ENCODE results near the gene LAMA2. TPM values are rescaled to one million over a fixed set of nuclear protein-coding genes. Genes with fewer than 3 reads are reported as not detected.

Gene LAMA2
- total and polyA plus RNA-seq, 2 of the 8 experiments (the other 6 are each of a cell fraction or from before 2014, with no cell fraction given) = 1.3 to 3.8 TPM

GRCh38 chr6:129188306-129188705 is 305.4 kb downstream of the LAMA2 start (continued):
- TF ChIP-seq CHD7 (IDR thresholded peaks at IDR 0.05; ENCODE audit: insufficient replicate concordance, low read length) = no peak
- no peak for TF ChIP-seq USF2 (IDR thresholded peaks at IDR 0.05; ENCODE audit: low read length)
- no peak for TF ChIP-seq CBX8 (IDR thresholded peaks at IDR 0.05; ENCODE audit: borderline replicate concordance, low read depth, low read length)
- no peak for TF ChIP-seq BRCA1 (IDR thresholded peaks at IDR 0.05; ENCODE audit: low read depth, low read length)
- no peak for TF ChIP-seq GABPA (IDR thresholded peaks at IDR 0.05; ENCODE audit: borderline replicate concordance, insufficient read depth, low read length)
- no peak for TF ChIP-seq EP300 (IDR thresholded peaks at IDR 0.05; ENCODE audit: borderline replicate concordance in 1 of 2, low read depth in 2 of 2, low read length in 2 of 2)
- no peak for TF ChIP-seq MAX (IDR thresholded peaks at IDR 0.05)
- TF ChIP-seq POLR2AphosphoS5 (IDR thresholded peaks at IDR 0.05; ENCODE audit: low read depth, low read length) = no peak
- TF ChIP-seq CBX5 (IDR thresholded peaks at IDR 0.05; ENCODE audit: low read depth, low read length) = no peak
- TF ChIP-seq ZNF274 (IDR thresholded peaks at IDR 0.05; ENCODE audit: borderline replicate concordance, extremely low read depth, low read length) = no peak
- TF ChIP-seq SP1 (IDR thresholded peaks at IDR 0.05; ENCODE audit: low read depth, low read length) = no peak
